Measurements from ENCODE around the gene ATRIP. TPM values are rescaled to one million over a fixed set of nuclear protein-coding genes. Genes with fewer than 3 reads are reported as not detected.

The ATRIP gene
- total and polyA plus RNA-seq, 2 of the 8 experiments (the other 6 are each of a cell fraction or from before 2014, with no cell fraction given) = 18.5 to 20.2 TPM

DNA sequence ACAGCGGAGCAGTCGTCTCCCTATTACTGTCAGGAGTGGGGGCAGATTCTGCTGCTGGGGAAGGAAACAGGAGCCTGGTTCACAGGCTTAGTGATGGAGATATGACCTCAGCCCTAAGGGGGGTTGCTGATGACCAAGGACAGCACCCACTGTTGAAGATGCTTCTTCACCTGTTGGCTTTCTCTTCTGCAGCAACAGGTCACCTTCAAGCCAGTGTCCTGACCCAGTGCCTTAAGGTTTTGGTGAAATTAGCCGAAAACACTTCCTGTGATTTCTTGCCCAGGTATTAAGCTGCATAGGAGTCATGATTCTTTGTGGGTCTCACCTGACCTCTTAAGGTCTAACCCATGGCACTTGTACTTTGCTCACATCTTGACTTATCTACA lies 14.0 kb downstream of the ATRIP start:
- WGBS, 2 experiments (ENCODE audit: extremely low coverage in 1 of 2, insufficient coverage in 1 of 2, insufficient read length in 1 of 2, insufficient replicate concordance in 2 of 2, low coverage in 1 of 2, low lambda C conversion rate in 2 of 2, missing lambda C conversion rate in 1 of 2) = 95% methylated on average over 3 of the region's 3 CpGs; no CpG with 5 or more reads in 1 of the 2 experiments
- Histone ChIP-seq H2BK120ac (replicated peaks; ENCODE audit: low read depth, low read length) (no peak overlapping the region), H3K36me3 (ENCODE audit: control insufficient read depth in 2 of 4, insufficient read depth in 4 of 4, low read length in 3 of 4) (peaks cover 14 to 46% (median 35%) of the 10 kb centered on the region in 4 experiments), H4K8ac (ENCODE audit: extremely low read depth, insufficient read depth, low read length) (no peak overlapping the region), H3K4ac (replicated peaks; ENCODE audit: insufficient read length, low read depth, low read length) (no peak overlapping the region), H3K14ac (ENCODE audit: insufficient read length) (no peak overlapping the region), H3K9me3 (ENCODE audit: insufficient read depth in 2 of 2, low read depth in 1 of 2, low read length in 1 of 2) (no peaks in the 10 kb centered on the region), H2BK20ac (ENCODE audit: low read length) (no peak overlapping the region), H2AFZ (ENCODE audit: low read length) (no peak overlapping the region), H4K91ac (replicated peaks; ENCODE audit: insufficient read length, low read length) (no peak overlapping the region), H3K4me3 (ENCODE audit: extremely low read depth in 1 of 4, insufficient read depth in 2 of 4, low read depth in 3 of 4, low read length in 4 of 4) (no peak overlapping the region), H2BK12ac (ENCODE audit: low read depth, low read length) (no peak overlapping the region), H4K20me1 (replicated peaks in 1 of 2; ENCODE audit: control insufficient read depth in 1 of 2, insufficient read depth in 2 of 2, low read length in 2 of 2) (peaks cover 0 to 7% of the 10 kb centered on the region in 2 experiments), H3K18ac (ENCODE audit: extremely low read depth, low read length) (no peak overlapping the region), H3K23ac (ENCODE audit: insufficient read length) (no peak overlapping the region), H3K4me1 (replicated peaks in 1 of 4; ENCODE audit: control insufficient read depth in 3 of 4, insufficient read depth in 4 of 4, low read length in 3 of 4) (peaks cover 0 to 7% (median 0%) of the 10 kb centered on the region in 4 experiments; a peak in 2 of 7 replicates), H3K4me2 (ENCODE audit: insufficient read depth in 1 of 2, low read depth in 2 of 2, low read length in 2 of 2) (no peak overlapping the region), H4K5ac (ENCODE audit: insufficient read length, low read depth, low read length) (no peak overlapping the region), H3K79me1 (ENCODE audit: low read depth, low read length) (no peaks in the 10 kb centered on the region; the same call in 1 of the 2 replicates), H3K9ac (replicated peaks in 1 of 4; ENCODE audit: extremely low read depth in 1 of 4, low read depth in 3 of 4, low read length in 3 of 4) (no peak overlapping the region), H3K27me3 (replicated peaks in 1 of 4; ENCODE audit: control insufficient read depth in 3 of 4, extremely low read depth in 1 of 4, insufficient read depth in 3 of 4, low read length in 3 of 4) (no peaks in the 10 kb centered on the region), H3K27ac (ENCODE audit: low read depth, low read length) (no peak overlapping the region), H3K23me2 (ENCODE audit: low read depth, low read length) (no peaks in the 10 kb centered on the region), H3K56ac (replicated peaks; ENCODE audit: insufficient read length, low read depth, low read length) (no peak overlapping the region), H2BK15ac (ENCODE audit: low read length) (no peak overlapping the region), H2BK5ac (ENCODE audit: low read depth, low read length) (no peak overlapping the region), H2AK5ac (ENCODE audit: low read depth, low read length) (no peak overlapping the region), H3K79me2 (ENCODE audit: control insufficient read depth in 1 of 2, insufficient read depth in 2 of 2, low read length in 2 of 2) (no peaks in the 10 kb centered on the region)
- no peak for DNase-seq (ENCODE audit: low read depth in 1 of 2, low spot score in 2 of 2)
- TF ChIP-seq JUN (IDR thresholded peaks at IDR 0.05; ENCODE audit: low read depth, low read length) (no peak), RXRA (IDR thresholded peaks at IDR 0.05; ENCODE audit: insufficient read depth, low read depth, low read length) (no peak), PHF8 (conservative IDR thresholded peaks at IDR 0.05; ENCODE audit: low read depth, low read length) (no peak), BACH1 (IDR thresholded peaks at IDR 0.05; ENCODE audit: low read length) (no peak), CTBP2 (IDR thresholded peaks at IDR 0.05; ENCODE audit: borderline replicate concordance, insufficient read depth, insufficient read length, low read length) (no peak)
- POLR2A ChIA-PET (ENCODE audit: partially characterized antibody) = interaction anchor here (0.8 to 8.1 kb wide), 4 partner anchors 9 to 52 kb away, joined by 3 to 83 read pairs (median 3); no protein-coding TSS in a partner anchor
- CTCF ChIA-PET (ENCODE audit: partially characterized antibody) = interaction anchor here (0.9 to 21.5 kb wide), 6 partner anchors 13 to 89 kb away, joined by 3 to 251 read pairs (median 15); partner anchors contain the start of gene SHISA5
- no peak for FAIRE-seq

Measured in H1 (cell line).